DOHH2 (cell line): Measurements from ENCODE around the gene MAPK6.

ENCODE experiments used
- CTCF ChIP-seq: fragments of 200-600 bp; sonication (generic); IDR thresholded peaks from one replicate; pipeline ENCODE4 v1.5.1; 2014; ENCODE audit warnings: antibody characterized with exemption, mild to moderate bottlenecking, low read depth, low read length; ENCODE audit not compliant: poor library complexity, severe bottlenecking
- EZH2phosphoT487 ChIP-seq: fragments of 200-600 bp; sonication (generic); IDR thresholded peaks from 2 replicates; pipeline ENCODE4 v1.6.1; 2017; ENCODE audit warnings: borderline replicate concordance, mild to moderate bottlenecking, antibody characterized with exemption, low read length, moderate library complexity, mixed read lengths

DNA sequence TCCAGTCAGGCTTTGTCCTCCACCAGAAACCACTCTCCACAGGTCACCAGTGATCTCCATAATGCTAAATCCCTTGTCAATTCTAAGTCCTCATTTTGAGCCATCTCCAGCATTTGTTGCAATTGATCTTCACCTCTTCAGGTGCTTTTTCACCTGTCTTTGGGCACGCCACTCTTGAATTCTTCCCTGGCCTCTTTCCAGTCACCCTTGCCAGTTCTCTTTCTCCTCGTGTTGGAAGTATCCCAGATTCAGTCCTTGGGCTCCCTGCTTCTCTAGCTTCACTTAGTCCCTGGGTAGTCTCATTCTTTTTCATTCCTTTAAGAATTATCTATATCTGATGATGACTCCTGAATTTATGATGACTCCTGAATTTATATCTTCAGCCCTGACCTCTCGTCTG is 37.5 kb downstream of the MAPK6 start:
- TF ChIP-seq CTCF (no peak), EZH2phosphoT487 (no peak)
